ENCODE data around the gene GALNT16. TPM values are rescaled to one million over a fixed set of nuclear protein-coding genes. Genes with fewer than 3 reads are reported as not detected.

Gene GALNT16
- total RNA-seq, 1 donor from 2014 or later: 3.1 TPM

DNA sequence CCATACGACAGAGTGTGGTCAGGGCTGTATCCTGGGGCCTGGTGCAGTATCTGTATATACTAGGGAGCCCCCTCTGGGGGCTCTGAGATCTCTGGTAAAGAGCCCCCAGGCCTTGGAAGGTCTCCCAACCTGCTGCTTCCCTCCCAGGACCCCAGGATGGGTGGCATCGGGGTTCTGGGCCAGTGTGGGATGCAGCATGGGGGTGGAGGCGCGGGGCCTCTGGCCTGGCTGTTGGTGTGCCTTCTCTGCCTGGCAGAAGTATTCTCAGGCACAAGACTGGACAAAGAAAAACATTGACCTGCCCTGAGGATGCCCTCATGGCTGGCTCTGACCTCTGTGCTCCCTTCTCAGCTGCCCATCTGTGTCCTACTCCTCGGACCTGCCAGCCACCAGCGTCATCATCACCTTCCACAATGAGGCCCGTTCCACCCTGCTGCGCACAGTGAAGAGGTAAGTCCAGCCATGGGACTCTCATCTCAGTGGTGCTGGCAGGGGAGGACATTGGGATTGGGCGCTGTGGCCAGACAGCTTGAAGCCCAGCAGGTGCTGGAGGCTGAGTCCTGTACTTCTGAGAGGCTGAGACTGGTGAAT, 64.5 kb downstream of the GALNT16 start:
- Mint-ChIP-seq H3K4me3 (ENCODE audit: unreplicated experiment) (no peak overlapping the region), H3K27ac (ENCODE audit: unreplicated experiment) (no peak overlapping the region), H3K9me3 (ENCODE audit: unreplicated experiment) (no peaks in the 10 kb centered on the region), H3K4me1 (ENCODE audit: unreplicated experiment) (no peaks in the 10 kb centered on the region), H3K36me3 (ENCODE audit: unreplicated experiment) (no peaks in the 10 kb centered on the region), H3K27me3 (ENCODE audit: unreplicated experiment) (no peaks in the 10 kb centered on the region)
- no peak for DNase-seq (ENCODE audit: extremely low spot score, unreplicated experiment)
- TF ChIP-seq CTCF (IDR thresholded peaks at IDR 0.05): no peak

- H3K36me3 Mint-ChIP-seq (ENCODE audit: unreplicated experiment): no peaks in the 10 kb centered on the region
- no peak for TF ChIP-seq CTCF (IDR thresholded peaks at IDR 0.05)
- H3K27me3 Mint-ChIP-seq (ENCODE audit: unreplicated experiment): no peaks in the 10 kb centered on the region
- H3K4me1 Mint-ChIP-seq (ENCODE audit: unreplicated experiment): no peaks in the 10 kb centered on the region
- no peak for DNase-seq (ENCODE audit: extremely low spot score, unreplicated experiment)
- no peak overlapping the region for H3K27ac Mint-ChIP-seq (ENCODE audit: unreplicated experiment)
- H3K4me3 Mint-ChIP-seq (ENCODE audit: unreplicated experiment): no peak overlapping the region
- no peaks in the 10 kb centered on the region for H3K9me3 Mint-ChIP-seq (ENCODE audit: unreplicated experiment)
Measured at GRCh38 chr14:69325086-69325485, 65.1 kb downstream of the GALNT16 start.

- H3K4me3 Mint-ChIP-seq (ENCODE audit: unreplicated experiment): no peak overlapping the region
- no peak for TF ChIP-seq CTCF (IDR thresholded peaks at IDR 0.05)
- H3K27ac Mint-ChIP-seq (ENCODE audit: unreplicated experiment): no peak overlapping the region
- no peaks in the 10 kb centered on the region for H3K9me3 Mint-ChIP-seq (ENCODE audit: unreplicated experiment)
- H3K36me3 Mint-ChIP-seq (ENCODE audit: unreplicated experiment): no peaks in the 10 kb centered on the region
- no peaks in the 10 kb centered on the region for H3K4me1 Mint-ChIP-seq (ENCODE audit: unreplicated experiment)
- H3K27me3 Mint-ChIP-seq (ENCODE audit: unreplicated experiment): no peaks in the 10 kb centered on the region
- DNase-seq (ENCODE audit: extremely low spot score, unreplicated experiment): no peak
Measured at GRCh38 chr14:69325646-69326265, 65.8 kb downstream of the GALNT16 start.

GRCh38 chr14:69326611-69327010, 66.7 kb downstream of the GALNT16 start:
- no peak for TF ChIP-seq CTCF (IDR thresholded peaks at IDR 0.05)
- no peak overlapping the region for H3K27ac Mint-ChIP-seq (ENCODE audit: unreplicated experiment)
- H3K4me1 Mint-ChIP-seq (ENCODE audit: unreplicated experiment): no peaks in the 10 kb centered on the region

DNA sequence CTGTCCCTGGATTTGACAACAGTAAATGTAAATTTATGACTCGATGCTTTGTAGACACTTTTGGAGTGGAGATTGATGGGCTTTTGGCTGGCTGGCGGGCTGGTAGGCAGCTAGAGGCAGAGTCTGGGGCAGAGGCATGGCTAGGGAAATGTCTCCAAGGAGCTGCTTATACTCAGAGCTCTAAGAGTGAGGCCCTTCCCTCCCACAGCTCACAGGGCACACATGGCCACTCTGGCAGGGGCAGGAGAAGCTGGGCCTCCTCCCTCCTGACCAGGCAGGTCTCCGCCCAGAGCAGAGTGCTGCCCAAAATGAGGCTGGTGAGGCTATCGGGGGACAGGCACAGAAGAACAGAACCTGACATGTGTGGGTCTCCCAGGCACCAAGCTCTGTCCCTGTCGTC, 67.5 kb downstream of the GALNT16 start:
- no peak for TF ChIP-seq CTCF (IDR thresholded peaks at IDR 0.05)

More at GRCh38 chr14:69326611-69327010, 66.7 kb downstream of the GALNT16 start:
- Mint-ChIP-seq H3K4me3 (ENCODE audit: unreplicated experiment) (no peak overlapping the region), H3K27me3 (ENCODE audit: unreplicated experiment) (no peaks in the 10 kb centered on the region), H3K9me3 (ENCODE audit: unreplicated experiment) (no peaks in the 10 kb centered on the region), H3K36me3 (ENCODE audit: unreplicated experiment) (no peaks in the 10 kb centered on the region)
- no peak for DNase-seq (ENCODE audit: extremely low spot score, unreplicated experiment)

More for the DNA sequence above, 67.5 kb downstream of the GALNT16 start:
- Mint-ChIP-seq H3K27ac (ENCODE audit: unreplicated experiment) (no peak overlapping the region), H3K36me3 (ENCODE audit: unreplicated experiment) (no peaks in the 10 kb centered on the region), H3K27me3 (ENCODE audit: unreplicated experiment) (no peaks in the 10 kb centered on the region), H3K4me1 (ENCODE audit: unreplicated experiment) (no peaks in the 10 kb centered on the region), H3K4me3 (ENCODE audit: unreplicated experiment) (no peak overlapping the region), H3K9me3 (ENCODE audit: unreplicated experiment) (peaks cover under 1% of the 10 kb centered on the region)
- no peak for DNase-seq (ENCODE audit: extremely low spot score, unreplicated experiment)

Data from osteocyte (in vitro differentiated cells).